A549 (cell line): ENCODE measurements around the gene OSBPL3. TPM values are rescaled to one million over a fixed set of nuclear protein-coding genes. Genes with fewer than 3 reads are reported as not detected.

Source experiments
- ATAC-seq, 2 experiments: fragments of 200-7000 bp in 1 of 2; fragments of >200 bp in 1 of 2; cut with Nextera tagmentation in 1 of 2; cut with Tn5 transposase in 1 of 2; 3 replicates each; pipeline versions ENCODE4 v1.8.0 to v1.9.1; 2018 to 2020; ENCODE audit warnings: mild to moderate bottlenecking in 1 of 2, moderate library complexity in 1 of 2
- CTCF ChIA-PET: fragments of 300-600 bp; sonication (Branson Sonifier 250); formaldehyde crosslinking; extraction: SDS; loops from one replicate; lab custom pipeline; 2021; ENCODE audit warnings: antibody characterized with exemption, inconsistent platforms; lab: Yijun Ruan, JAX
- POLR2A ChIA-PET: fragments of 350-600 bp; formaldehyde crosslinking; extraction: SDS; loops from one replicate; lab custom pipeline; 2021; ENCODE audit warnings: antibody characterized with exemption, inconsistent platforms; lab: Yijun Ruan, JAX
- DNase-seq, 2 experiments: peaks; one replicate each; pipeline versions ENCODE4 v3.0.0 to v3.0.0-alpha.2; 2011 to 2016; ENCODE audit warnings: low read depth in 1 of 2, low spot score in 1 of 2
- FAIRE-seq: peaks from 2 replicates; lab custom pipeline; 2011; peaks lifted over from hg19 to GRCh38; lab: Jason Lieb, UNC
- H3K27ac ChIP-seq, 2 experiments: fragments of >200 bp; sonication (Bioruptor Twin); formaldehyde crosslinking; 3 replicates each; pipeline ENCODE4 v1.5.1; 2016 to 2017
- H3K4me1 ChIP-seq: fragments of >200 bp; sonication (Bioruptor Twin); formaldehyde crosslinking; 3 replicates; pipeline ENCODE4 v1.6.1; 2016
- H3K4me2 ChIP-seq: fragments of >200 bp; sonication (Bioruptor Twin); formaldehyde crosslinking; 3 replicates; pipeline ENCODE4 v1.6.1; 2016
- H3K4me3 ChIP-seq: fragments of >200 bp; sonication (Bioruptor Twin); formaldehyde crosslinking; 3 replicates; pipeline ENCODE4 v1.5.1; 2016
- H3K9me3 ChIP-seq: fragments of >200 bp; sonication (Bioruptor Twin); formaldehyde crosslinking; 3 replicates; pipeline ENCODE4 v1.6.1; 2016
- ATOH8 ChIP-seq: fragments of 250-450 bp; sonication (Bioruptor Pico); IDR thresholded peaks from 2 replicates; pipeline ENCODE4 v1.5.0; 2020; ENCODE audit warnings: low read depth, mild to moderate bottlenecking, moderate library complexity
- BCL3 ChIP-seq: fragments of >200 bp; sonication (Bioruptor Twin); formaldehyde crosslinking; IDR thresholded peaks from 3 replicates; pipeline ENCODE4 v1.6.1; 2016
- CBX2 ChIP-seq: fragments of 200-600 bp; sonication (generic); IDR thresholded peaks from 2 replicates; pipeline ENCODE4 v1.6.1; 2016; ENCODE audit warnings: low read depth, mild to moderate bottlenecking, borderline replicate concordance
- CBX8 ChIP-seq: fragments of 200-600 bp; sonication (generic); IDR thresholded peaks from 2 replicates; pipeline ENCODE4 v1.6.1; 2016
- CHD2 ChIP-seq: fragments of 150-350 bp; IDR thresholded peaks from 2 replicates; pipeline ENCODE4 v1.6.1; 2014; ENCODE audit warnings: low read length; ENCODE audit not compliant: partially characterized antibody
- EHF ChIP-seq: fragments of 250-450 bp; sonication (Bioruptor Pico); IDR thresholded peaks from 2 replicates; pipeline ENCODE4 v1.5.0; 2020; ENCODE audit warnings: mild to moderate bottlenecking
- EP300 ChIP-seq, 2 experiments: fragments of >200 bp; sonication (Bioruptor Twin); formaldehyde crosslinking; IDR thresholded peaks; 2 replicates in 1 of 2; 3 replicates in 1 of 2; pipeline ENCODE4 v1.6.1; 2016 to 2017
- ESRRA ChIP-seq: fragments of 150-350 bp; IDR thresholded peaks from 2 replicates; pipeline ENCODE4 v1.6.1; 2014; ENCODE audit warnings: mild to moderate bottlenecking, low read length, borderline replicate concordance
- FOSL2 ChIP-seq, 2 experiments: fragments of 450-650 bp in 1 of 2; fragments of >200 bp in 1 of 2; sonication (Bioruptor Twin) in 1 of 2; formaldehyde crosslinking; IDR thresholded peaks; 2 replicates each; pipeline versions ENCODE4 v1.5.0 to v1.6.1; 2016 to 2020; ENCODE audit warnings: mild to moderate bottlenecking in 1 of 2, moderate library complexity in 1 of 2
- GATA3 ChIP-seq: IDR thresholded peaks from 2 replicates; pipeline ENCODE4 v1.6.1; 2012; ENCODE audit warnings: borderline replicate concordance
- HOXA7 ChIP-seq: fragments of 250-450 bp; sonication (Bioruptor Pico); IDR thresholded peaks from 2 replicates; pipeline ENCODE4 v1.5.0; 2020; ENCODE audit warnings: mild to moderate bottlenecking, moderate library complexity
- HOXB13 ChIP-seq: fragments of 250-450 bp; sonication (Bioruptor Pico); IDR thresholded peaks from 2 replicates; pipeline ENCODE4 v1.5.0; 2020; ENCODE audit warnings: low read depth, mild to moderate bottlenecking, moderate library complexity
- HOXB5 ChIP-seq: fragments of 250-450 bp; sonication (Bioruptor Pico); IDR thresholded peaks from 2 replicates; pipeline ENCODE4 v1.5.0; 2020; ENCODE audit warnings: mild to moderate bottlenecking, moderate library complexity
- KDM1A ChIP-seq: fragments of 200-600 bp; sonication (generic); IDR thresholded peaks from 2 replicates; pipeline ENCODE4 v1.6.1; 2016; ENCODE audit warnings: low read depth, mild to moderate bottlenecking
- KDM5A ChIP-seq: fragments of 200-600 bp; sonication (generic); IDR thresholded peaks from 2 replicates; pipeline ENCODE4 v1.6.1; 2016; ENCODE audit warnings: antibody characterized with exemption, mild to moderate bottlenecking
- NFE2L2 ChIP-seq: fragments of 150-350 bp; conservative IDR thresholded peaks from 2 replicates; pipeline ENCODE4 v1.6.1; 2014; ENCODE audit warnings: low read length
- NR3C1 ChIP-seq: fragments of >200 bp; sonication (Bioruptor Twin); formaldehyde crosslinking; IDR thresholded peaks from 3 replicates; pipeline ENCODE4 v1.6.1; 2017
- PHF8 ChIP-seq: fragments of 200-600 bp; sonication (generic); IDR thresholded peaks from 2 replicates; pipeline ENCODE4 v1.6.1; 2016; ENCODE audit warnings: low read depth, mild to moderate bottlenecking, antibody characterized with exemption, moderate library complexity, borderline replicate concordance
- POLR2A ChIP-seq: IDR thresholded peaks from 2 replicates; pipeline ENCODE4 v1.6.1; 2012; ENCODE audit warnings: mild to moderate bottlenecking, low read length
- RCOR1 ChIP-seq: fragments of 150-350 bp; IDR thresholded peaks from 2 replicates; pipeline ENCODE4 v1.6.1; 2014; ENCODE audit warnings: antibody characterized with exemption, low read length, low read depth
- REST ChIP-seq: fragments of 200-600 bp; sonication (generic); IDR thresholded peaks from 2 replicates; pipeline ENCODE4 v1.6.1; 2016; ENCODE audit warnings: antibody characterized with exemption, mild to moderate bottlenecking, moderate library complexity
- RFX5 ChIP-seq: fragments of 450-650 bp; IDR thresholded peaks from 2 replicates; pipeline ENCODE4 v1.7.1; 2014; ENCODE audit warnings: antibody characterized with exemption, mild to moderate bottlenecking, moderate library complexity
- SMC3 ChIP-seq: fragments of >200 bp; sonication (Bioruptor Twin); formaldehyde crosslinking; IDR thresholded peaks from 3 replicates; pipeline ENCODE4 v1.6.1; 2018; ENCODE audit warnings: inconsistent platforms
- TFCP2L1 ChIP-seq: fragments of 250-450 bp; sonication (Bioruptor Pico); IDR thresholded peaks from 2 replicates; pipeline ENCODE4 v1.5.0; 2021; ENCODE audit warnings: mild to moderate bottlenecking
- TP53 ChIP-seq: fragments of 250-450 bp; sonication (Bioruptor Pico); IDR thresholded peaks from 2 replicates; pipeline ENCODE4 v1.5.0; 2021; ENCODE audit warnings: mild to moderate bottlenecking, moderate library complexity
- ZSCAN20 ChIP-seq: fragments of 250-450 bp; sonication (Bioruptor Pico); IDR thresholded peaks from 2 replicates; pipeline ENCODE4 v1.8.0; 2022; ENCODE audit warnings: mild to moderate bottlenecking, moderate library complexity
- WGBS: methylation state at CpG from one replicate; pipeline ENCODE4 v1.1.6; 2017; ENCODE audit errors: missing lambda C conversion rate; 5-methylcytosine and 5-hydroxymethylcytosine counted together
- polyA plus RNA-seq, 4 experiments: library from polyadenylated mRNA; depleted of rRNA in 3 of 4; stranded (reverse); fragments of >200 nt; fragmentation: RNase III in 1 of 4; extraction: RNeasy Plus Mini Kit Qiagen cat#74134 plus additional on column Dnase treatment in 1 of 4; gene quantifications; 2 replicates in 3 of 4; 3 replicates in 1 of 4; pipeline ENCODE4 v1.2.3, GENCODE V29; 2011 to 2017
- TF ChIP-seq, protein P1 (sequence below): fragments of 150-350 bp; IDR thresholded peaks from 2 replicates; pipeline ENCODE4 v1.6.1; 2014; ENCODE audit warnings: low read depth, mild to moderate bottlenecking, low read length
- TF ChIP-seq, protein P2 (sequence below): IDR thresholded peaks from 2 replicates; pipeline ENCODE4 v1.6.1; 2012; ENCODE audit warnings: low read depth, borderline replicate concordance

The OSBPL3 gene
- polyA plus RNA-seq, 2 of the 4 experiments (the other 2 are of a cell fraction) = 10.9 to 17.4 TPM

GRCh38 chr7:24873944-24874343 is 106.0 kb downstream of the OSBPL3 start:
- Histone ChIP-seq H3K27ac (no peak overlapping the region), H3K9me3 (no peaks in the 10 kb centered on the region), H3K4me2 (no peak overlapping the region), H3K4me3 (no peak overlapping the region), H3K4me1 (no peaks in the 10 kb centered on the region)
- TF ChIP-seq KDM5A (no peak), POLR2A (no peak), NR3C1 (no peak), CBX2 (no peak), KDM1A (no peak)
- TF ChIP-seq, protein P1, sequence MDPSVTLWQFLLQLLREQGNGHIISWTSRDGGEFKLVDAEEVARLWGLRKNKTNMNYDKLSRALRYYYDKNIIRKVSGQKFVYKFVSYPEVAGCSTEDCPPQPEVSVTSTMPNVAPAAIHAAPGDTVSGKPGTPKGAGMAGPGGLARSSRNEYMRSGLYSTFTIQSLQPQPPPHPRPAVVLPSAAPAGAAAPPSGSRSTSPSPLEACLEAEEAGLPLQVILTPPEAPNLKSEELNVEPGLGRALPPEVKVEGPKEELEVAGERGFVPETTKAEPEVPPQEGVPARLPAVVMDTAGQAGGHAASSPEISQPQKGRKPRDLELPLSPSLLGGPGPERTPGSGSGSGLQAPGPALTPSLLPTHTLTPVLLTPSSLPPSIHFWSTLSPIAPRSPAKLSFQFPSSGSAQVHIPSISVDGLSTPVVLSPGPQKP = no peak
- no peak for DNase-seq
- ChIA-PET POLR2A (no interaction called here), CTCF (interaction anchor here (1.0 kb wide), 1 partner anchor 220 kb away, joined by 3 read pairs; no protein-coding TSS in a partner anchor)
- FAIRE-seq = no peak
- 66% methylated on average over 4 of the region's 4 CpGs for WGBS
- ATAC-seq = no peak

DNA sequence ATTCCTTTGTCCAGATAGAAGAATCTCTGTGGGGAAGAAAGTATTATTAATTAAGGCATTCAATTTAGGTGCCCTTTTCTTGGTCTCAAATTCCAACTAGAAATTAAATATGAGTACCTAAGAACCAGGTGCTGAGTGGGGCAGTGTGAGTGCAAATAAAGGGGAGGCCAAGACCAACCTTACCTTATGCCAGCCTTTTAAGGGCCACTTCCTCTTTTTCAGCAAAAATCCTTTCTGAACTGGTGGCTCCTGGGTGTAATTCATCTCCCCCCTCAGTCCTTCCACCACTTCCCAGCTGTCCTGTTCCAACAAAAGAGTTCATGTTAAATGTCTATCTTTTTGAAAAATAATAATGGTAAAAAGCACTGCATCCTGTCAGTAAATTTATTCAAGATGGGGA is 108.2 kb downstream of the OSBPL3 start:
- Histone ChIP-seq H3K4me2 (no peak overlapping the region), H3K27ac (no peak overlapping the region), H3K4me1 (no peaks in the 10 kb centered on the region), H3K4me3 (no peak overlapping the region), H3K9me3 (no peaks in the 10 kb centered on the region)
- POLR2A ChIA-PET = no interaction called here
- DNase-seq = no peak
- CTCF ChIA-PET = interaction anchor here (0.6 to 1.6 kb wide), 4 partner anchors 9 to 222 kb away, joined by 3 to 5 read pairs (median 4); no protein-coding TSS in a partner anchor
- ATAC-seq = no peak
- FAIRE-seq = no peak
- TF ChIP-seq POLR2A = no peak
- no peak for TF ChIP-seq GATA3
- TF ChIP-seq RCOR1 = no peak
- no peak for TF ChIP-seq NFE2L2
- no peak for TF ChIP-seq ATOH8 (CRISPR knock-in tag)
- TF ChIP-seq ESRRA = no peak
- no peak for TF ChIP-seq ZSCAN20
- TF ChIP-seq, protein P2, sequence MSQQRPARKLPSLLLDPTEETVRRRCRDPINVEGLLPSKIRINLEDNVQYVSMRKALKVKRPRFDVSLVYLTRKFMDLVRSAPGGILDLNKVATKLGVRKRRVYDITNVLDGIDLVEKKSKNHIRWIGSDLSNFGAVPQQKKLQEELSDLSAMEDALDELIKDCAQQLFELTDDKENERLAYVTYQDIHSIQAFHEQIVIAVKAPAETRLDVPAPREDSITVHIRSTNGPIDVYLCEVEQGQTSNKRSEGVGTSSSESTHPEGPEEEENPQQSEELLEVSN = no peak
- TF ChIP-seq CBX2 = no peak
- no peak for TF ChIP-seq REST
- TF ChIP-seq HOXA7 (CRISPR knock-in tag) = no peak
- TF ChIP-seq TFCP2L1 (CRISPR knock-in tag) = no peak
- TF ChIP-seq TP53 (CRISPR knock-in tag) = no peak

GRCh38 chr7:24870766-24871165 is 109.2 kb downstream of the OSBPL3 start:
- ATAC-seq = no peak
- CTCF ChIA-PET = interaction anchor here (1.9 kb wide), 1 partner anchor 109 kb away, joined by 4 read pairs; the partner anchor contains the start of gene OSBPL3
- TF ChIP-seq HOXA7 (CRISPR knock-in tag) = no peak
- TF ChIP-seq FOSL2 (IDR thresholded peaks at IDR 0.05) = no peak
- no peak for TF ChIP-seq FOSL2 (CRISPR knock-in tag; IDR thresholded peaks at IDR 0.05)
- TF ChIP-seq HOXB5 = no peak
- TF ChIP-seq CBX2 = no peak
- no peak for TF ChIP-seq KDM5A
- TF ChIP-seq RFX5 = no peak
- no peak for TF ChIP-seq SMC3
- TF ChIP-seq, protein P2 = no peak
- no peak for TF ChIP-seq PHF8
- no peak for TF ChIP-seq HOXB13
- no peak for TF ChIP-seq BCL3
- no peak for TF ChIP-seq EHF (CRISPR knock-in tag)
- no peak for TF ChIP-seq CHD2
- TF ChIP-seq EP300 (IDR thresholded peaks at IDR 0.05) = no peak
- TF ChIP-seq CBX8 = no peak

More at GRCh38 chr7:24870766-24871165, 109.2 kb downstream of the OSBPL3 start:
- Histone ChIP-seq H3K27ac (no peak overlapping the region), H3K4me1 (no peaks in the 10 kb centered on the region), H3K4me3 (no peak overlapping the region), H3K4me2 (no peak overlapping the region), H3K9me3 (no peaks in the 10 kb centered on the region)
- DNase-seq = no peak
- 91% methylated on average over 6 of the region's 6 CpGs for WGBS
- POLR2A ChIA-PET = no interaction called here
- FAIRE-seq = no peak
